Stomach (tissue), 4 donors: ENCODE data around the gene KCNJ16.

Experiments used
- CTCF ChIP-seq, 7 experiments: fragments of 450-650 bp in 4 of 7; fragments of 200-600 bp in 3 of 7; sonication (generic) in 3 of 7; IDR thresholded peaks; one replicate each; pipeline ENCODE4 v1.5.1; 2016 to 2019; ENCODE audit warnings: antibody characterized with exemption in 7 of 7, control low read depth in 2 of 7, mild to moderate bottlenecking in 1 of 7
- EP300 ChIP-seq: sonication (generic); formaldehyde crosslinking; IDR thresholded peaks from one replicate; pipeline ENCODE4 v1.6.1; 2017; ENCODE audit warnings: antibody characterized with exemption
- POLR2AphosphoS5 ChIP-seq, 3 donors: sonication (generic); formaldehyde crosslinking; IDR thresholded peaks; one replicate each; pipeline ENCODE4 v1.6.1; 2016; ENCODE audit warnings: antibody characterized with exemption in 3 of 3

DNA sequence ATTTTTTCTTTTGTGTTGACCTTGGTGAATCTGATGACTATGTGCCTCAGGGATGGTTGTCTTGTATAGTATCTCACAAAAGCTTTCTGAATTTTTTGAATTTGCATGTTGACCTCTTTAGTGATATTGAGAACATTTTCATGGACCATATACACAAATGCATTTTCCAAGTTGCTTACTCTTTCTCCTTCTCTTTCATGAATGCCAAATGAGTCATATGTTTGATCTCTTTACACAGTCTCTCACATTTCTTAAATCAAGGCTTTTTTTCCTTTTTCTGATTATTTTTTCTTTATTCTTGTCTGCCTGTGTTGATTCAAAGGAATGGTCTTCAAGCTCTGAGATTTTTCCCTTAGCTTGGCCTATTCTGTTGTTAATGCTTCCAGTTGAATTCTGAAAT lies 46.6 kb upstream of the KCNJ16 start:
- TF ChIP-seq CTCF (IDR thresholded peaks at IDR 0.05) (no peak), POLR2AphosphoS5 (IDR thresholded peaks at IDR 0.05) (no peak), EP300 (no peak)
